Hematopoietic multipotent progenitor cell treated with erythropoietin and hydrocortisone succinate and interleukin-3 and kit ligand, for 17 days (in vitro differentiated cells): ENCODE results near the gene NPBWR2.

ENCODE experiments used
- DNase-seq: peaks from one replicate; pipeline ENCODE4 v3.0.0-alpha.2; 2015; ENCODE audit warnings: low spot score

NPBWR2 gene

GRCh38 chr20:64056889-64057627 lies 50.3 kb downstream of the NPBWR2 start:
- no peak for DNase-seq

GRCh38 chr20:64056639-64056888 lies 50.8 kb downstream of the NPBWR2 start:
- DNase-seq = no peak

DNA sequence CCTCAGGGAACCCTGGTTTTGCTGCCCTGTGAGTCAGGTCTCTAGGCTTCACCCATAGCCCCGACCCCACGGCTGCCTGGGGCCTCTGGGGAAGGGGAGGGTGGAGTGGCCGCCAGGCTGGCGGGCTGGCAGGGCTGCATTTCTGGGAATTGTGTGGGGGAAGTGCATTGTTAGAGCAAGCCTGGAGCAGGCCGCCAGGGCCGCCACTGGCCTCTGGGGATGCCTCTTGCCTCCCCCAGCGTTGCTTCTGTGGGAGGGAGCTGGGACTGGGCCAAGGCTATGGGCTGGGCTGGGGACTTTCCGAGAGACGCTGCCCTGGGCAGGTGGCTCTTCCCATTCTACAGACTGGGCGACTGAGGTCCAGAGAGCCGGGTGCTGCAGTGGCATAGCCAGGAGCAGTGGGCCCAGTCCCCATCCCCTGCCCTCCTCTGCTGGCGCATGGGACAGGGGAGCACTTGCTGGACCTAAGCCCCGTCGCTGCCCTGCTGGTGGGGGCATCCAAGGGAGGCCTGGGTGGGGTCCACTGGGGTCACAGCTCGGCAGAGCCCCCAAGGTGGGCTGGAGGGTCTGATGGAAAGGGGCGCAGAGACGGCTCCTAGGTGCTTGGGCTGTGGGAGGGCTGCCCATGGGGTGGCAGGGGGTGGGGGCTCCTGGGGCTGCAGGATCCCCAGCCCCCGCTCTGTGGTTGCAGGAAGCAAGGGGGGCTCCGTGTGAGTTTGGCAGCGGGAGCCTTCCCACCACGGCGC lies 51.3 kb downstream of the NPBWR2 start:
- DNase-seq = no peak

- DNase-seq = no peak
Observed at GRCh38 chr20:64055396-64055892, 51.9 kb downstream of the NPBWR2 start.

DNA sequence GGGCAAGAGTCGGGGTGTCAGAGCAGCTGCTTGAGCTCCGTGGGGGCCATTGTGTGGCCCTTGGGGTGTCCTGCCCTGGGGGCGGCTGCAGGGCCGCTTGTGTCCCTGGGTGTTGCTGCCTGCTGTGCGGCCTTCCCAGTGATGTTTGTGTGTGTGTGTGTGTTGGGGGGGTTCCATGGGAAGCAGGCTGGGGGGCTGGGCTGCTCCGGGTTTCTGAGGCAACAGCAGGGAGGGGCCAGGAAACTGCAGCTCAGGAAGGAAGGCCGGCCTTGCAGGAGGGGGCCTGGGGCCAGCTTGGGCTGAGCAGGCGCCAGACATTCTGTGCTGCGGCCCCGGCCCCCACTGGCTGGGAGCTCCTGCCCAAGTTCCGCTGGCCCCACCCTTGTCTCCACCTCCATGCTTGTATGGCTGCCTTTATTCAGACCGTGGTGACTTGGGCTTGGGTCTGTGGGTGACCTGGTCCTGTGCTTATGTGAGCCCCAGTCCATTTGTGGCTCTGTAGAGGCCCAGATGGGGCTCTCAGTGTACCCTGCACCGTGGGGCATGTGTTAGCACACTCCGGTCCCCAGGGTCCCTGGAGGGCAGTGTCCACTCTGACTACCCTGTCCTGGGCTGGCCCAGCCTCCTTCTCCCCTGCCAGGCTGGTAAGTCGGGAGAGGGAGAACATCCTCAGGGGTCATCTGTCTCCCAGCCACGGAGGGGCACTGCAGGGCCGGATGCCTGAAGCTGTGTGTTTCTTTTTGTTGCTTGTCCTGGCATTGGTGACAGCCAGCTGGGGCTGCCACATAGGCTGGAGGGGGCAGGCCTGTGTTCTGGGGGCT lies 53.3 kb downstream of the NPBWR2 start:
- DNase-seq = no peak
